SK-N-SH (cell line): ENCODE data around the gene FGGY.

Experiments
- CHD2 ChIP-seq: fragments of 150-350 bp; IDR thresholded peaks from 2 replicates; pipeline ENCODE4 v1.6.1; 2018; ENCODE audit warnings: low read length; ENCODE audit not compliant: partially characterized antibody
- CTCF ChIP-seq: fragments of 200-600 bp; sonication (generic); IDR thresholded peaks from 2 replicates; pipeline ENCODE4 v1.6.1; 2017; ENCODE audit warnings: antibody characterized with exemption, mild to moderate bottlenecking, moderate library complexity
- EP300 ChIP-seq, 2 experiments: IDR thresholded peaks; 2 replicates each; pipeline versions ENCODE4 v1.4.0 to v1.6.1; 2012; ENCODE audit warnings: borderline replicate concordance in 1 of 2, low read depth in 1 of 2, low read length in 1 of 2
- EZH2phosphoT487 ChIP-seq: fragments of 200-600 bp; sonication (generic); IDR thresholded peaks from 2 replicates; pipeline ENCODE4 v1.6.1; 2017; ENCODE audit warnings: low read depth, mixed run types, mild to moderate bottlenecking, antibody characterized with exemption, moderate library complexity, borderline replicate concordance
- USF2 ChIP-seq: fragments of 150-350 bp; IDR thresholded peaks from 2 replicates; pipeline ENCODE4 v1.6.1; 2017; ENCODE audit warnings: antibody characterized with exemption, low read length, low read depth, borderline replicate concordance
- YY1 ChIP-seq: IDR thresholded peaks from 2 replicates; pipeline ENCODE4 v1.4.0; 2012; ENCODE audit warnings: low read depth, mild to moderate bottlenecking
- ZBTB33 ChIP-seq: IDR thresholded peaks from 2 replicates; pipeline ENCODE4 v1.4.0; 2012; ENCODE audit warnings: low read depth, borderline replicate concordance

- TF ChIP-seq EP300 (IDR thresholded peaks at IDR 0.05; ENCODE audit: borderline replicate concordance in 1 of 2, low read depth in 1 of 2, low read length in 1 of 2), result no peak
- TF ChIP-seq CTCF, result no peak
- no peak for TF ChIP-seq ZBTB33
- no peak for TF ChIP-seq CHD2
- no peak for TF ChIP-seq EZH2phosphoT487
- TF ChIP-seq YY1, result no peak
- TF ChIP-seq USF2, result no peak
Measured at GRCh38 chr1:59771361-59771760, 474.5 kb downstream of the FGGY start.
